ENCODE data around the gene STMP1. TPM values are rescaled to one million over a fixed set of nuclear protein-coding genes. Genes with fewer than 3 reads are reported as not detected.

Gene STMP1
- total RNA-seq, 1 experiment from 2014 or later = 26.1 TPM

GRCh38 chr7:135659159-135659846, 3.0 kb upstream of the STMP1 start:
- ChIA-PET POLR2A (no interaction called here), CTCF (interaction anchor here (0.5 to 3.1 kb wide), 3 partner anchors 14 to 355 kb away, joined by 3 to 10 read pairs (median 6); no protein-coding TSS in a partner anchor)
- H3K4me3 Mint-ChIP-seq = no peak overlapping the region
- TF ChIP-seq TEAD4 (CRISPR knock-in tag; IDR thresholded peaks at IDR 0.05) = no peak
- no peak for TF ChIP-seq ATF1 (CRISPR knock-in tag; IDR thresholded peaks at IDR 0.05)
- no peak for TF ChIP-seq SOX15 (CRISPR knock-in tag; IDR thresholded peaks at IDR 0.05)
- no peak for TF ChIP-seq E2F1 (CRISPR knock-in tag; IDR thresholded peaks at IDR 0.05)
- no peak for TF ChIP-seq EMX1 (CRISPR knock-in tag; IDR thresholded peaks at IDR 0.05)
- TF ChIP-seq FOXP1 (CRISPR knock-in tag; IDR thresholded peaks at IDR 0.05; ENCODE audit: borderline replicate concordance) = no peak
- no peak for TF ChIP-seq ZNF281 (CRISPR knock-in tag; IDR thresholded peaks at IDR 0.05)
- TF ChIP-seq USF1 (CRISPR knock-in tag; IDR thresholded peaks at IDR 0.05) = no peak
- TF ChIP-seq PRDM15 (CRISPR knock-in tag; IDR thresholded peaks at IDR 0.05) = no peak
- TF ChIP-seq HMGXB4 (CRISPR knock-in tag; IDR thresholded peaks at IDR 0.05) = no peak
- ATAC-seq (no peak), DNase-seq (ENCODE audit: low spot score) (no peak)
- no peaks in the 10 kb centered on the region for H3K27me3 Mint-ChIP-seq (ENCODE audit: low read depth)
- peaks cover 17% of the 10 kb centered on the region for H3K4me1 Mint-ChIP-seq
- H3K36me3 Mint-ChIP-seq = no peaks in the 10 kb centered on the region
- H3K27ac Mint-ChIP-seq = no peak overlapping the region
- peaks cover 3% of the 10 kb centered on the region; the same call in 1 of the 2 replicates for H3K9me3 Mint-ChIP-seq

GRCh38 chr7:135661311-135662122, 797 bp upstream of the STMP1 start:
- Mint-ChIP-seq H3K27ac (peak overlapping the region; percentile 58), H3K36me3 (peaks cover under 1% of the 10 kb centered on the region; the same call in 1 of the 2 replicates), H3K4me1 (peaks cover 17% of the 10 kb centered on the region), H3K27me3 (ENCODE audit: low read depth) (no peaks in the 10 kb centered on the region), H3K4me3 (peak overlapping the region; percentile 99), H3K9me3 (peaks cover 3% of the 10 kb centered on the region; the same call in 1 of the 2 replicates)
- ATAC-seq (peak; percentile 19), DNase-seq (ENCODE audit: low spot score) (no peak)
- CTCF ChIA-PET = interaction anchor here (0.6 to 2.2 kb wide), 12 partner anchors 10 to 498 kb away, joined by 3 to 24 read pairs (median 4); no protein-coding TSS in a partner anchor
- POLR2A ChIA-PET = interaction anchor here (1.0 to 1.1 kb wide), 2 partner anchors 11 to 21 kb away, joined by 3 to 4 read pairs; no protein-coding TSS in a partner anchor
- TF ChIP-seq ZNF281 (CRISPR knock-in tag; IDR thresholded peaks at IDR 0.05) = no peak
- no peak for TF ChIP-seq ZNF532 (CRISPR knock-in tag; IDR thresholded peaks at IDR 0.05; ENCODE audit: borderline replicate concordance)
- TF ChIP-seq MYBL2 (CRISPR knock-in tag; IDR thresholded peaks at IDR 0.05) = no peak
- no peak for TF ChIP-seq ZNF138 (CRISPR knock-in tag; conservative IDR thresholded peaks at IDR 0.05)

Measured in WTC11 (cell line).